Vagina (tissue), 2 donors: Measurements from ENCODE around the gene CD151. TPM values are rescaled to one million over a fixed set of nuclear protein-coding genes. Genes with fewer than 3 reads are reported as not detected.
A peak's percentile ranks its signal among the peaks of the same experiment; 100 is the strongest.

Experiments used
- DNase-seq, 2 donors: peaks; one replicate each; pipeline ENCODE4 v3.0.0-alpha.2; 2017; ENCODE audit errors: extremely low spot score in 2 of 2
- H3K27ac ChIP-seq: fragments of 200-600 bp; sonication (generic); one replicate; pipeline ENCODE4 v1.5.1; 2019
- H3K27me3 ChIP-seq: fragments of 200-600 bp; sonication (generic); one replicate; pipeline ENCODE4 v1.5.1; 2019
- H3K36me3 ChIP-seq, 2 donors: fragments of 200-600 bp; sonication (generic); one replicate each; pipeline ENCODE4 v1.5.1; 2017 to 2019
- H3K4me1 ChIP-seq: fragments of 200-600 bp; sonication (generic); one replicate; pipeline ENCODE4 v1.5.1; 2019
- H3K4me3 ChIP-seq, 2 donors: fragments of 200-600 bp; sonication (generic); 1 replicate in 1 of 2; 2 replicates in 1 of 2; pipeline ENCODE4 v1.5.1; 2016 to 2019
- H3K9me3 ChIP-seq: fragments of 200-600 bp; sonication (generic); one replicate; pipeline ENCODE4 v1.5.1; 2019
- POLR2A ChIP-seq, 2 donors: fragments of 450-650 bp; IDR thresholded peaks; one replicate each; pipeline ENCODE4 v1.6.1; 2017; ENCODE audit warnings: antibody characterized with exemption in 2 of 2, mild to moderate bottlenecking in 2 of 2, moderate library complexity in 2 of 2
- POLR2AphosphoS5 ChIP-seq, 2 donors: sonication (generic); formaldehyde crosslinking; IDR thresholded peaks; one replicate each; pipeline ENCODE4 v1.9.0; 2017; ENCODE audit warnings: antibody characterized with exemption in 2 of 2, mild to moderate bottlenecking in 2 of 2, low read depth in 1 of 2; ENCODE audit not compliant: insufficient read depth in 1 of 2
- intact Hi-C: fragments of 100-400 bp; cut with DNase I; formaldehyde crosslinking; loops from one replicate; pipeline ENCODE4 v1.15.1; 2023
- total RNA-seq: library from RNA; depleted of rRNA; stranded (reverse); fragments of >200 nt; gene quantifications from one replicate; pipeline ENCODE4 v1.2.3, GENCODE V29; 2016
- TF ChIP-seq, protein P1 (sequence below), 3 experiments: fragments of 450-650 bp in 2 of 3; fragments of 200-600 bp in 1 of 3; sonication (generic) in 1 of 3; IDR thresholded peaks; one replicate each; pipeline ENCODE4 v1.5.1; 2017 to 2019; ENCODE audit warnings: antibody characterized with exemption in 3 of 3, mild to moderate bottlenecking in 2 of 3, moderate library complexity in 2 of 3

CD151 gene
- total RNA-seq, 1 donor from 2014 or later = 150 TPM

DNA sequence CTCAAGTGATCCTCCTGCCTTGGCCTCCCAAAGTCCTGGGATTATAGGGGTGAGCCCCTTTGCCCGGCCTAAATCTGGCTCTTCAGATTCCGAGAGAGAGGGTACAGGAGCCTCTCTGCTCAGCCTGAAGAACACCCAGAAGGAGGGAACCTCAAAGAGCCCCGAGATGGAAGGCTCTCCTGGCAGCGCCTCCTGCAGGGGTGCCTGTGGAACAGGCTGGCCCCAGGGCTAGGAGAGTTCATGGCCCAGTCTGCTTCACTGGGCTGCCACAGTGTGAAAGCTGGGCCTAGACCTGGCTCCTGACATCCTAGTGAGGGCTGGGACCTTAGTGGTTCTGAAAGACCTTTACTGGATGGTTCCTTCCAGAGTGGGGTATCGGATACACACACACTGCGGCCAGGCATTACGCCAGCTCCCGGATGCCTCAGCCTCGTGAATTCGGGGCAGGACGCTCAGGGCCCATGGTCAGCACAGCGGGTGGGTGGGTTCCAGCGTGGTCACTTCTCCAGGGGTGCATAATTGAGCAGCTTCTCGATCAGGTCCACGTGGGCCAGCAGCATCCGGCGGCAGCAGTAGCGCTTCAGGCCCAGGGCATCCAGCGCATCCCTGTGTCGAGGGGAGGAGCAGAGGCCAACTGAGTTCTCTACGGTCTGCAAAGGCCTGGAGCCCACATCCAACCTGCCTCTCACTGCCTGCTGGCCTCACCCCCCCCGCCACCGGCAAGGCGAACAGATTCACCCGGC lies 7.3 kb downstream of the CD151 start:
- Histone ChIP-seq H3K27ac (no peak overlapping the region), H3K9me3 (no peaks in the 10 kb centered on the region), H3K4me3 (no peak overlapping the region), H3K4me1 (peaks cover 83% of the 10 kb centered on the region), H3K27me3 (no peaks in the 10 kb centered on the region), H3K36me3 (peaks cover 0 to 48% of the 10 kb centered on the region in 2 donors)
- no peak for DNase-seq
- intact Hi-C loops = loop anchor here (5.0 kb wide), 1 partner anchor 33 kb away; the partner anchor contains the start of genes PIDD1 and RPLP2
- TF ChIP-seq POLR2AphosphoS5 (IDR thresholded peaks at IDR 0.05; ENCODE audit: insufficient read depth in 1 of 2, low read depth in 1 of 2) = no peak
- TF ChIP-seq, protein P1, sequence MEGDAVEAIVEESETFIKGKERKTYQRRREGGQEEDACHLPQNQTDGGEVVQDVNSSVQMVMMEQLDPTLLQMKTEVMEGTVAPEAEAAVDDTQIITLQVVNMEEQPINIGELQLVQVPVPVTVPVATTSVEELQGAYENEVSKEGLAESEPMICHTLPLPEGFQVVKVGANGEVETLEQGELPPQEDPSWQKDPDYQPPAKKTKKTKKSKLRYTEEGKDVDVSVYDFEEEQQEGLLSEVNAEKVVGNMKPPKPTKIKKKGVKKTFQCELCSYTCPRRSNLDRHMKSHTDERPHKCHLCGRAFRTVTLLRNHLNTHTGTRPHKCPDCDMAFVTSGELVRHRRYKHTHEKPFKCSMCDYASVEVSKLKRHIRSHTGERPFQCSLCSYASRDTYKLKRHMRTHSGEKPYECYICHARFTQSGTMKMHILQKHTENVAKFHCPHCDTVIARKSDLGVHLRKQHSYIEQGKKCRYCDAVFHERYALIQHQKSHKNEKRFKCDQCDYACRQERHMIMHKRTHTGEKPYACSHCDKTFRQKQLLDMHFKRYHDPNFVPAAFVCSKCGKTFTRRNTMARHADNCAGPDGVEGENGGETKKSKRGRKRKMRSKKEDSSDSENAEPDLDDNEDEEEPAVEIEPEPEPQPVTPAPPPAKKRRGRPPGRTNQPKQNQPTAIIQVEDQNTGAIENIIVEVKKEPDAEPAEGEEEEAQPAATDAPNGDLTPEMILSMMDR (IDR thresholded peaks at IDR 0.05) = no peak
- TF ChIP-seq POLR2A (IDR thresholded peaks at IDR 0.05) = no peak

DNA sequence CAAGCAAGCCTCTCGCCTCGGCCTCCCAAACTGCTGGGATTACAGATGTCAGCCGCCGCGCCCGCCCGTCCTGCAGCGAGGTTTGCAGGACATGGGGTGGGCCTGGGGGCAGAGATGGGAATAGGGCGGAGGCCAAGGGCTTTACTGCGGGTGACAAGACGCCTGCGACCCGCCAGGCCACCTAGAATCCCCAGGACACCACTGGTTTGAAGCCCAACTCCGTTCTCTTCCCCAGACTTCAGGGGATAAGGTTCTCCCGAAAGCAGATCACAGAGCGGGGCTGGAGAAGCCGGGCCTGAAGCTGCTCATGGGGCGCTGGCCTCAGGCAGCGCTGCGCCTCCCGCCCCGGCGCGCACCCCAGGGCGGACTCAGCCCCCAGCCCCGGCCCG lies 9.2 kb downstream of the CD151 start:
- peak overlapping the region; percentile 86 for H3K27ac ChIP-seq
- TF ChIP-seq, protein P1 (IDR thresholded peaks at IDR 0.05) = no peak
- TF ChIP-seq POLR2AphosphoS5 (IDR thresholded peaks at IDR 0.05; ENCODE audit: insufficient read depth in 1 of 2, low read depth in 1 of 2) (no peak), POLR2A (IDR thresholded peaks at IDR 0.05) (no peak)
- peaks cover 0 to 36% of the 10 kb centered on the region in 2 donors for H3K36me3 ChIP-seq
- no peaks in the 10 kb centered on the region for H3K9me3 ChIP-seq
- intact Hi-C loops = loop anchor here (5.0 kb wide), 1 partner anchor 35 kb away; the partner anchor contains the start of genes PIDD1 and RPLP2
- peaks cover 90% of the 10 kb centered on the region for H3K4me1 ChIP-seq
- H3K4me3 ChIP-seq = peak overlapping the region; percentile 82 to 99
- DNase-seq = no peak
- no peaks in the 10 kb centered on the region for H3K27me3 ChIP-seq

DNA sequence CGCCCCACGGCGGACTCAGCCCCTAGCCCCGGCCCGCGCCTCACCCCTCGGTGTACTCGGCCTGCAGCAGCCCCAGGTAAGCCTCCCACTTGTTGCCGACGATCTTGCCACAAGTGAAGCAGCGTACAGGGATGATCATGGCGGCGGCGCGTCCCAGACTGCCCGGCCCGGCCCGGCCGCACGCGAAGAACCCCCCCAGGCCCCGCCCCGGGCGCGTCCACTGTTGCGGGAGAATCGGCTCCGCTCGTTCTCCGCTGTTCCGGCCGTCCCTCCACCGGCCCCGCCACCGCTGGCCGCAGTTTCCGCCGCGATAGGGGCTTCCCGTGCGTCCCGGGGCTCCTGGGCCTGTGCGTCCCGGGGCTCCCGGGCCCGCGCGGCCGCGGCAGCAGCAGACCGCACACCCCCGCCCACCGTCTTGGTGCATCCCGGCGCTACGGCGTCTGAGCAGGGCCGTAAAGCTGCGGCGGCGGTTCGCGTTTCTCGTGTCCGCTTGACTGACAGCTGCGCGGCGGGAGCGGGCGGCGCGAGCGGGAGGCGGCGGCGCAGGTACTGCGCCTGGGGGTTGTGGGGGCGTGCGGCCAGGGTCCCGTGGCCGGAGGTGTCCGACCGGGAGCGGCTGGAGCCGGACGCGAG lies 9.7 kb downstream of the CD151 start, which contains the start of the genes POLR2L and TSPAN4:
Gene POLR2L (minus strand): TSS at position 160 of the 633 bp plus-strand sequence. CDS start 21 bp downstream, at position 139.
Gene TSPAN4 (plus strand): TSS at position 483 of the 633 bp plus-strand sequence. CDS start 7,453 bp downstream, outside the sequence.
- Histone ChIP-seq H3K4me1 (peaks cover 90% of the 10 kb centered on the region), H3K36me3 (peaks cover 0 to 31% of the 10 kb centered on the region in 2 donors), H3K4me3 (peak within 1 kb of the TSS; percentile 82 to 99), H3K9me3 (no peaks in the 10 kb centered on the region), H3K27me3 (no peaks in the 10 kb centered on the region), H3K27ac (peak within 1 kb of the TSS; percentile 86)
- TF ChIP-seq POLR2A (IDR thresholded peaks at IDR 0.05) (peak in 1 of 2 donors; percentile 74), POLR2AphosphoS5 (IDR thresholded peaks at IDR 0.05; ENCODE audit: insufficient read depth in 1 of 2, low read depth in 1 of 2) (peak; percentile 54 to 79)
- TF ChIP-seq, protein P1 (IDR thresholded peaks at IDR 0.05) = peak in 1 of 3 experiments; percentile 25
- DNase-seq = no peak
- intact Hi-C loops = loop anchor here (5.0 kb wide), 1 partner anchor 35 kb away; the partner anchor contains the start of genes PIDD1 and RPLP2

DNA sequence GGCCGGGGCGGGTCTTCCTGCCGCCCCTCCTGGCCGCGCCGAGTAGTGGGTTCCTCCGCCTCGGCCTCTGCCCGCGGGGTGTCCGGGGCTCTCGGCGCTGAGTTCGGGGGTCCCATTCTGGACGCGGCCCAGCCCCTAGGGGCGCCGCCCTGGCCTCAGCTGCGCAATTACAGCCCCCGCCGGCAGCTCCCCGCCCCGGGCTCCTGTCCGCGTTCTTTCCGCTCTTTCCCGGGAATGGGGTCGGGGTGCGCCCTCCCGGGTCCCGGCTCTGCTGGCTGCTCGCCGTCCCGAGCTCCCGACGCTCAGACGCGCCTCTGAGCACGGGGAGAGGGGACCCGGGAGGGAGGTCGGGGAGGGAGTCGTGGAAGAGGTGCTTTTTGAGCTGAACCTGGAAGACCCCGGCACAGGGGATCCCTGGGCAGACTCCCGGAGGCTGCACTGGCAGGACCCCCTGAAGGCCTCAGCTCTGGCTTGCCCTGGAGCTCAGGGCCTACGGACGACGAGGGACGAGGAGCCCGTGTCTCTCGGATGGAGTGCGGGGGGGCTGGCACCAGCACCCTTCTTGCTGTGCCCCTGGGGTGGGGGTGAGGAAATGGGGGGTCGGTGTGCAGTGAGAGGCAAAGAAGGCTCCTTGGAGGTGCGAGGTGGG lies 10.5 kb downstream of the CD151 start:
- no peak for DNase-seq
- Histone ChIP-seq H3K4me3 (peak overlapping the region; percentile 82 to 99), H3K9me3 (no peaks in the 10 kb centered on the region), H3K4me1 (peaks cover 90% of the 10 kb centered on the region), H3K27me3 (no peaks in the 10 kb centered on the region), H3K36me3 (peaks cover 0 to 24% of the 10 kb centered on the region in 2 donors), H3K27ac (peak overlapping the region; percentile 86)
- intact Hi-C loops = loop anchor here (5.0 kb wide), 1 partner anchor 36 kb away; the partner anchor contains the start of genes PIDD1 and RPLP2
- TF ChIP-seq POLR2AphosphoS5 (IDR thresholded peaks at IDR 0.05; ENCODE audit: insufficient read depth in 1 of 2, low read depth in 1 of 2) (no peak), POLR2A (IDR thresholded peaks at IDR 0.05) (no peak)
- TF ChIP-seq, protein P1 (IDR thresholded peaks at IDR 0.05) = no peak
